HepG2 (cell line): ENCODE measurements around the gene THSD1.

ENCODE experiments used
- BRCA1 ChIP-seq: sonication (generic); formaldehyde crosslinking; IDR thresholded peaks from 2 replicates; pipeline ENCODE4 v1.4.0; 2020; ENCODE audit warnings: missing genetic modification reagents
- MEF2D ChIP-seq: sonication (generic); formaldehyde crosslinking; IDR thresholded peaks from 2 replicates; pipeline ENCODE4 v1.5.1; 2020; ENCODE audit warnings: mild to moderate bottlenecking, missing genetic modification reagents
- NAIF1 ChIP-seq: sonication (generic); formaldehyde crosslinking; IDR thresholded peaks from 2 replicates; pipeline ENCODE4 v1.5.0; 2020; ENCODE audit warnings: mild to moderate bottlenecking, missing genetic modification reagents, borderline replicate concordance
- RAD21 ChIP-seq: fragments of 450-650 bp; formaldehyde crosslinking; IDR thresholded peaks from 2 replicates; pipeline ENCODE4 v1.5.0; 2020; ENCODE audit warnings: mild to moderate bottlenecking
- RELA ChIP-seq: sonication (generic); formaldehyde crosslinking; IDR thresholded peaks from 2 replicates; pipeline ENCODE4 v1.4.0; 2020; ENCODE audit warnings: missing genetic modification reagents
- RFX1 ChIP-seq: fragments of 450-650 bp; IDR thresholded peaks from 2 replicates; pipeline ENCODE4 v1.6.1; 2017
- RFX5 ChIP-seq: IDR thresholded peaks from 2 replicates; pipeline ENCODE4 v1.6.1; 2011; ENCODE audit warnings: low read depth, low read length, improper control_type of control experiment
- ZNF24 ChIP-seq: fragments of 450-650 bp; IDR thresholded peaks from 2 replicates; pipeline ENCODE4 v1.6.1; 2017; ENCODE audit warnings: antibody characterized with exemption, mild to moderate bottlenecking
- ZNF790 ChIP-seq: sonication (generic); formaldehyde crosslinking; IDR thresholded peaks from 2 replicates; pipeline ENCODE4 v1.8.0; 2022; ENCODE audit warnings: missing genetic modification reagents, mild to moderate bottlenecking, borderline replicate concordance

DNA sequence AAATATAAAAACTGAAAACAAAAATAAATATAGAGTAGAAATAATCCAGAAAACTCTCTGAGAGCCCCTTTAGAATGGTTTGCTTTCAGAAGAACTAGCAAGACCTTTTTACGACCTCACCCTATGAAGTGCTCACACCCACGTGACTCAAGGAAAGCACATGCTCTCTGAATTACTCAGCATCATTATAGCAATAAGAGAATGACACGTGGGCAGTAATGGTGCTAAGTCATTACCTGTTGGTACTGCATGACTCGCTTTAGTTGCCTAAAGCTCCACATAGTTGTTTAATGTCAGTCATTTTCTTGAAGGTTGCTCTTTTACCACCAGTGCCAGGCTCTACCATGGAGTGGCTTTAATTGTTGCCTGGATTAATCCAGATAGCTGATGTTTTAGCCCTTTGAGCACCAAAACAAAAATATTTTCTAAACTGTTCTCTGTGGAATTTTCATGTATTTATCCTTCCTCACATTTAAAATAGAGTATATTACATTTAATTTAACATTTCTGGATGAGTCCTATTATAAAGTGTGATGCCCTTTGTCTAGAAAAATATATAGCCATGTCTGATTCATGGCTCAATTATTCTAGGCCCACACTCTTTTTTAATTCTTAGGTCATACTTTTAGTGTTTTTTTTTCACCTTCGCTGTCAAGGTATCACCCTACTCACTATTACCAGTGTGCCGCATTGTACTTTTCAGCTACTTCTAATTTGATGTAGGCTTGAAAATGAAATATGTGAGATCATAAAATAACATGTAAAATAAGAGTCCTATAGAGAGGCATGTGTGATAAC is 56.8 kb downstream of the THSD1 start:
- TF ChIP-seq RFX5, result no peak
- TF ChIP-seq ZNF790 (CRISPR knock-in tag), result no peak
- TF ChIP-seq NAIF1 (CRISPR knock-in tag), result no peak
- TF ChIP-seq BRCA1, result no peak
- no peak for TF ChIP-seq ZNF24
- no peak for TF ChIP-seq MEF2D
- TF ChIP-seq RFX1, result no peak
- TF ChIP-seq RELA (CRISPR knock-in tag), result no peak
- TF ChIP-seq RAD21, result no peak
